DOHH2 (cell line): ENCODE measurements around the gene LRP2BP.

Experiments
- CTCF ChIP-seq: fragments of 200-600 bp; sonication (generic); IDR thresholded peaks from one replicate; pipeline ENCODE4 v1.5.1; 2014; ENCODE audit warnings: antibody characterized with exemption, mild to moderate bottlenecking, low read depth, low read length; ENCODE audit not compliant: poor library complexity, severe bottlenecking
- EZH2phosphoT487 ChIP-seq: fragments of 200-600 bp; sonication (generic); IDR thresholded peaks from 2 replicates; pipeline ENCODE4 v1.6.1; 2017; ENCODE audit warnings: borderline replicate concordance, mild to moderate bottlenecking, antibody characterized with exemption, low read length, moderate library complexity, mixed read lengths

- TF ChIP-seq CTCF (no peak), EZH2phosphoT487 (no peak)
Observed at GRCh38 chr4:185392156-185392555, 3.6 kb downstream of the LRP2BP start.
